ENCODE data around the gene CDC42EP4.

The CDC42EP4 gene

GRCh38 chr17:73304438-73304837 is 7.4 kb downstream of the CDC42EP4 start:
- no peak for DNase-seq (ENCODE audit: insufficient read length, low spot score)
- no peak for FAIRE-seq

DNA sequence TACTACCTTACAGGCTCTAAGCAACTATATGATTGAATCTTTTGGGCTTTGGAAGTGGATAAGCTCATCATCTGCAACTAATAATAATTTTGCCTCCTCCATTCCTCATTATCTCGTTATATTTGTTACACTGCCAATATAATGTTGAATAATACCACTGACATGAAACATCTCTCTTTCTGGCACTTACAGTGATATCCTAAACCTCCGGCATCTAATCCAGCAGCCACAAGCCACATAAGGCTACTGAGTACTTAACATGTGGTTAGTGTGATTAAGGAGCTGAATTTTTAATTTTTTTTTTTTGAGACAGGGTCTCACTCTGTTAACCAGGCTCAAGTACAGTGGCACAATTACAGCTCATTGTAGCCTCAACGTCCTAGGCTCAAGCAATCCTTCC is 9.6 kb downstream of the CDC42EP4 start:
- no peak for DNase-seq (ENCODE audit: insufficient read length, low spot score)
- FAIRE-seq: no peak

GRCh38 chr17:73301369-73301768 is 10.4 kb downstream of the CDC42EP4 start:
- no peak for FAIRE-seq
- DNase-seq (ENCODE audit: insufficient read length, low spot score): no peak

DNA sequence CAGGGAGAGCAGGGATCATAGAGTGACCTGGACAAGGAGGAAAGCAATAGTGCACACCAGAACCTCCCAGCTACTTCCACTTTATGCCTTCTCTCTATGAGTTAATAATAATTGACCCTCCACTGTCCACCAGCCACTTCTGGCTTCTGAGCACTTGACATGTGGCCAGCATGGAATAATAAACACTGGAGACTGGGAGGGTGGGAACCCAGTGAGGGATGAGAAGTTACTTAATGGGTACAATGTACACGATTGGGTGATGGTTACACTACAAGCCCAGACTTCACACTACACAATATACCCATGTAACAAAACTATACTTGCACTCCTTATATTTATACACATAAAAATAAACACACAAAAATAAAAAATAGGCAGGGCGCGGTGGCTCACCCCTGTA is 11.4 kb downstream of the CDC42EP4 start:
- FAIRE-seq (no peak), DNase-seq (ENCODE audit: insufficient read length, low spot score) (no peak)

DNA sequence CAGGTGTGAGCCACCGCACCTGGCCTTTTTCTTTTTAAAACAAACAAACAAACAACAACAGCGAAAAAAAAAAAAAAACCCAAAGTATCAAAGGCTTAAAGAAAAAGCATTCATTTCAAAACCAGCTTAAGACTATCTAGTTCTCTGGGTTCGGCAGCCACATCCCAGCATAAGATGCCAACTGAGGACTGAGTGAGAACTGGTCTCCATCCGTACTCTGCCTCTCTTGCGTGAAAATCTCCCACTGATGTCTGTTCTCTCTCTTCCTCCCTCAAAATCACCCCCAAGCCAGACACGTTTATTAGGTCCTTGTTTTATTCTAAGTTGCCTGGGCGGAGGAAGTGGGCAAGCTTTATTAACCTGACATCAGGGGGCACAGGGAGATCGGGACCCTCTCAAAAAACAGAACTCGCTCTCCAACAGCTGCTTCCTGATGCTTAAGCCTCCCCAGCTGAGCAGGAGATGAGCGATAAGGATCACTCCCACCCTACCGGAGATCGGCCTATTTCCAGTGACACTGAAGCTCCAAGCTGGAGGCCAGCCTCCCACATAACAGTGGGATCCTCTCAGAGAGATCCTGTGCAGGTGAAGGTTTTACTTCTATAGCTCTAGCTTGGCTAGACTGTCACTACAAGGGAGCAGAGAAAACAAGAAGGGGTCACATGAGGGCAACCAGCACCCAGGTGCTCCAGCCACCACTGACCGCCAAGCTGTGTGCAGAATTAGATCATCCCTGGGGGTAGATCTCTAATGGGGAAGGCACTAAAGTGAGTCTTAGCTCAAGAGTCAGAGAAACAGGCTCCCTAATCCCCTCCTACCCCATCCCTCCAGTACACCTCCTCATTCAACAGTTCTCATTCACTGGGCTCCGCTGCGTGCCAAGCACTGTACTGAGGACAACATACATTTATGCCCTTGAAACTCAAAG is 13.6 kb downstream of the CDC42EP4 start:
- FAIRE-seq (peak; percentile 4), DNase-seq (ENCODE audit: insufficient read length, low spot score) (no peak)

- no peak for DNase-seq (ENCODE audit: insufficient read length, low spot score)
- FAIRE-seq: no peak
Observed at GRCh38 chr17:73293480-73293911, 18.3 kb downstream of the CDC42EP4 start.

- FAIRE-seq: no peak
- no peak for DNase-seq (ENCODE audit: insufficient read length, low spot score)
Observed at GRCh38 chr17:73293031-73293430, 18.8 kb downstream of the CDC42EP4 start.

DNA sequence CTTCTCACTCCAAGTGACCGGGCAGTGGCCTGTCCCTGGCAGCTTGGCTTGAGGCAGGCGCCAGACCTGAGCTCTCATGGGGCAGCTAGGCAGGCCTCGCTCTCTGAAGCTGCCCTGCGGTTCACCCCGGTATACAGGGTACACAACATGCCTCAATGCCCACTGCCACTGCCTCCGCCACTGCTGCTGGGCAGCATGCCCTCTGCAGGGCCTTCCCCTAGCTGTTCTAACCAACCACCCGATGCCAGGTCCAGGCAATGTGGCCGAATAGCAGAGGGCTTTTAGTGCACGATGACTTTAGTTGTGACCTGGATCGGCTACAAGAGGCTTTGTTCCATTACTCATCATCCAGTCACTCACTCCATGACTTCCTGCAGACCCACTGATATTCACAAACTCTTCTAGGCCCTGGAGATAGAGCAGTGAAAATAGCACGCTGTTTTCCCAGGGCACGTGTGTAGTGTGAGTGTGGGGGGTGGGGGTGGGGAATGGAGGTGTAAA is 19.7 kb downstream of the CDC42EP4 start:
- no peak for FAIRE-seq
- no peak for DNase-seq (ENCODE audit: insufficient read length, low spot score)

- FAIRE-seq (peak; percentile 45), DNase-seq (ENCODE audit: insufficient read length, low spot score) (no peak)
Observed at GRCh38 chr17:73291260-73291801, 20.5 kb downstream of the CDC42EP4 start.

DNA sequence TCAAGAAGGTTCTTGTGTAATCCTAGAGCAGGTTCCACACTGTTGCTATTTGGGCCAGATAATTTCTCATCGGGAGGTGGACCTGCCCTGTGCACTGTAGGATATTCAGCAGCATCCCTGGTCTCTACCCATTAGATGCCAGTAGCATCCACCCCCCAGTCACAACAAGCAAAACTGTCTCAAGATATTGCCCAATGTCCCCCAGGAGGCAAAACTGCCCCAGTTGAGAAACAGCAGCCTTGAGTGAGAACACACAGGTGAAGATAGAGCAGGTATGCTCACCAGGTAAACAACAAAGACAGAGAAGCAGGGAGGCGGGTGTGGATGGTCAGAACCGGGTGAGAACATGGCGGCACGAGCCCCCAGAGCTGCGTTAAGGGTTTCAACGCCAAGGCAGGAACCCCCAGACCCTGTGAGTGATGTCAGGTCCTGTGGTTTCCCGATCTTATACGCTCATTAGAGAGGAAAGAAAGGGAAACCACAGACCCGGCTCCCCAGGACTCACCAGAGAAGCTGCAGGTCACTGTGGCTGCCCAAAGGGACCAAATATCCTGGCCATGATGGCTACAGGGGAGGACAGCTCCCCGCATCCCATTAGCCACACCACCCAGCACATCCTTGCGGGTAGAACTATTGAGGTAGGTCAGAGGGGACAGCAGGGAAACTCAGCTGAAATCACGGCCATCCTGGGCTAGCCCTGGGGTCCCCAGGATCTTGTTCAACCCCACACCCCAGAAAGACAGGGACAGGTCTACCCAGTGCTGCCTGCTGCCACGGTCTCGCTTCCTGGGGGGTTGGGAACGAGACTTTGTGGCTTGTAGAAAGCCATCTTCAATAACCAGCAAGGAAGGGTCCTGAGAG is 21.2 kb downstream of the CDC42EP4 start:
- FAIRE-seq: no peak
- no peak for DNase-seq (ENCODE audit: insufficient read length, low spot score)

DNA sequence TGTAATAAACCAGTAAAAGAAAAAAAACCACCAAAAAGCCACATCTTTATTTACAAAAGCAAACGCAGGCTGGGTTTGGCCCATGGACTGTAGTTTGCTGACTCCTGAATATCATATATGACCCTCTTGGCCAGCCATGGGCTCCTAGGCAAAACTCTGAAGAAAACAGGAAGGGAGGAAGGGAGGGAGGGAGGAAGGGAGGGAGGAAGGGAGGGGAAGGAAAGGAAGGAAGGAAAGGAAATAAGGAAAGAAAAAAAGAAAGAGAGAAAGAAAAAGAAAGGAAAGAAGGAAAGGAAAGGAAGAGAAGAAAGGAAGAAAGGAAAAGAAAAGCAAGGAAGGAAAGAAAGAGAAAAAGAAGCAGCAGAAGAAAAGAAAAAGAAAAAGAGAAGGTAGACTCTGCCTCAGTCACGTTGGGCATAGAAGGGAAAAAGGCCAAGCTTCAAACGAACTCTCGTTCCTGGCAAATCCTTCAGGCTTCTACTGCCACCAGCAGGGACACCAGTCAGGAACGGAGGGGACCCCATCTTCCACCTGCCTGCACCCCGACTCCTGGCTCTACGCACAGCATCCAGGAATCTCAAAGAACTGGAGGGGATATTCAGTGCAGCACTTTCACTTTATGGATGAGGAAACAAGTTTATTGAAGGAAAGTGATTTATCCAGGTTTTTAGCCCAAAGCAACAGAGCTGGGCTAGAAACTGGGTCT is 22.1 kb downstream of the CDC42EP4 start:
- FAIRE-seq: no peak

GRCh38 chr17:73288534-73289302 is 23.1 kb downstream of the CDC42EP4 start:
- FAIRE-seq: no peak
- no peak for DNase-seq (ENCODE audit: insufficient read length, low spot score)

More for the DNA sequence above, 22.1 kb downstream of the CDC42EP4 start:
- no peak for DNase-seq (ENCODE audit: insufficient read length, low spot score)

DNA sequence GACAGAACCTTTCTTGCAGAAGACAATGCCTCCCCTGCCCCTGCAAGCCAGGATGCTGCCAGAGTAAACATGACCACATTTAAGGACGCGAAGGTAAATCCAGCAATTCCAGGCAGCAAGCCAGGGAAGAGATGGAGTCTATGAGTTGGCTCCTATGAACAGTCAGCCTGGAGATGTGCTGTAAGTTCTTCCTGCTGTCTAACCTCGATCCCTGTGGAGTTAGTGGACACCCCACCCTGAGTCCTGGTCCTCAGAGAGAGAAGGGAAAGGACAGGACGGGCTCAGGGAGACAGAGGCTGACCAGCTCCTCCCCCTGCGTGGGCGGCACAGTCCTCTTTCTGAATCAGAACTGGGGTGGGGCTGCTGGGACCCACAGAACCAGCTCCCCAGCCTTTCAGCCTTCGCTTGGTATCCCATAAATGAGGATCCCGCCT is 24.9 kb downstream of the CDC42EP4 start:
- DNase-seq (ENCODE audit: insufficient read length, low spot score) (no peak), FAIRE-seq (no peak)

DNA sequence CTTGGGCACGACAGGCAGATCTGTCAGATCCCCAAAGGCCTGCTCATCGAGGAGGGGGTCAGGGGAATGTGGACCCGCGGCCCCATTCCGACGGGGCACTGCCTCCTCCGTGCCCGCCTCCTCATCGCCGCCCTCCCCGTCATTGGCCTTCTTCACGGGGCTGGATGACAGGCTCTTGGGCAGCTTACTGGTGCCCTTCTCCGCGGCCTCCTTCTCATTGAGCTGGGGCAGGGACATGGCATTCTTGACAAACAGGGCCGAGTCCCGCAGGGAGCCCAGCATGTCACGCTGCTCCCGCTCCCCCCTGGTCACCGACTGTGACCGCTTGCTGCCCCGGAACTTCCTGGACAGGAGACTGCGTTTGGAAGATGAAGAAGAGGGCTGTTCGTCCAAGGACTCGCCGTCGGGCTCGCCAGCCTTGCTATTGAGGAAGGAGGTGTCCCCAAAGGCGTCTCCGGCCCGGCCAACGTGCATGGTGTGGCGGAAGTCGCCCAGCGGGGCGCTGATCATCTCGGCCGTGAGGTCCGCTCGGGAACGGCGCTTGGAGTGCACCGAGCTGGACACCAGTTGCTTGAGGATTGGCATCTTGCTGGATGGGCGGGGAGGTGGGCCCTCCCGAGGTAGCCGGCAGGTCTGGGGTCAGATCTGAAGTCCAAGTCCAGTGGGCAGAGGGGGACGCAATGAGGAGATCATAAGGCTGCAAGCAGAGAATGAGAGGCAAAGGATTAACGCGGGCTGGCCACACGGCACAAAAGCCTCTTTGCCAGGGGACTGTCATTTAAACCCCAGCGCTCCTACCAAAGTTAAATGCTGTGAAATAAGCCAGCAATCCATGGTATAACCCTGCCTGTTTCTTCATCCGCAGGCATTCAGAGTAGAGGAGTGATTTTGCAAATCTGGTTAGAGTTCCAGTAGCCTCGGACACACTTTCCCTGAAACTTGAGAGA is 25.6 kb downstream of the CDC42EP4 start:
- DNase-seq (ENCODE audit: insufficient read length, low spot score) (no peak), FAIRE-seq (no peak)

GRCh38 chr17:73285603-73285908 is 26.2 kb downstream of the CDC42EP4 start:
- no peak for DNase-seq (ENCODE audit: insufficient read length, low spot score)
- no peak for FAIRE-seq

GRCh38 chr17:73284906-73285602 is 26.7 kb downstream of the CDC42EP4 start:
- no peak for FAIRE-seq

DNA sequence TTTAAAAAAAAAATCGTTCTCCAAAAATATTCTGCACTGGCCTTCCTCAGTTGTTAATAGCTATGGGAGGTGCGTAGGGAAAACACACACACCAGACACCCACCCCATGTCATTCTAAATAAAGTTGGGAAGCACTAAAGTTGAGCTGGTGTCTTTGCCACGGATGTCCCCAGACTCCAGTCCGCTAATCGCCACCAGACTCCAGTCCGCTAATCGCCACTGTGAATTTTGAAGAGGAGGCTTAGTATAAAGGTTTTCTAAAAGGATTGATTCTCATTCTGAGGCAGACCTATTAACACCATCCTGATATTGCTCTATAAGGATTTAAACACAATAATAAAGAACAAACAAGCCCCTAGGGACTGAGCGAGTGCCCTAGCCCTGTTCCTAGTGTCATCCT is 27.4 kb downstream of the CDC42EP4 start:
- DNase-seq (ENCODE audit: insufficient read length, low spot score) (no peak), FAIRE-seq (no peak)

More at GRCh38 chr17:73284906-73285602, 26.7 kb downstream of the CDC42EP4 start:
- DNase-seq (ENCODE audit: insufficient read length, low spot score): no peak

- no peak for FAIRE-seq
- no peak for DNase-seq (ENCODE audit: insufficient read length, low spot score)
Observed at GRCh38 chr17:73283841-73284282, 27.9 kb downstream of the CDC42EP4 start.

Measured in GM19239 (cell line).